Stimulated activated CD8-positive, alpha-beta memory T cell treated with anti-CD3 and anti-CD28 coated beads, Interleukin-4, amount 100 ng/mL, for 48 hours (primary cell): Measurements from ENCODE around the gene ELAPOR2.
"Not testable (repeated sequence)": the region's sequence is repeated elsewhere in the genome, so short reads cannot be mapped to it uniquely, and the experiment has no call there.

Source experiments
- DNase-seq: peaks from one replicate; pipeline ENCODE4 v3.0.0-alpha.2; 2020

The ELAPOR2 gene

GRCh38 chr7:87059525-87060287 lies at the start of gene ELAPOR2:
Gene ELAPOR2 (minus strand): TSS chr7:87059654. CDS start chr7:87059513, 141 bp downstream.
- DNase-seq, result peak; percentile 83

- DNase-seq, result no peak
These were observed 48.7 kb upstream of the ELAPOR2 start for GRCh38 chr7:87107949-87108776.

- DNase-seq, result no peak
These were observed 47.6 kb upstream of the ELAPOR2 start for GRCh38 chr7:87106974-87107612.

GRCh38 chr7:87105401-87105800 lies 45.9 kb upstream of the ELAPOR2 start:
- no peak for DNase-seq

- DNase-seq, result no peak
These were observed 40.9 kb upstream of the ELAPOR2 start for GRCh38 chr7:87100326-87100725.

- DNase-seq, result not testable (repeated sequence)
These were observed 37.9 kb upstream of the ELAPOR2 start for GRCh38 chr7:87097375-87097774.

GRCh38 chr7:87094322-87094721 lies 34.9 kb upstream of the ELAPOR2 start:
- no peak for DNase-seq

GRCh38 chr7:87092568-87093091 lies 33.2 kb upstream of the ELAPOR2 start:
- DNase-seq, result no peak

- no peak for DNase-seq
These were observed 32.1 kb upstream of the ELAPOR2 start for GRCh38 chr7:87091487-87092066.

GRCh38 chr7:87083865-87084519 lies 24.5 kb upstream of the ELAPOR2 start:
- DNase-seq, result no peak

- no peak for DNase-seq
These were observed 23.2 kb upstream of the ELAPOR2 start for GRCh38 chr7:87082675-87083074.

- DNase-seq, result no peak
These were observed 16.4 kb upstream of the ELAPOR2 start for GRCh38 chr7:87075671-87076404.

GRCh38 chr7:87067788-87068187 lies 8.3 kb upstream of the ELAPOR2 start:
- no peak for DNase-seq

- no peak for DNase-seq
These were observed 759 bp upstream of the ELAPOR2 start for GRCh38 chr7:87060288-87060537.

GRCh38 chr7:87058744-87059524 lies 520 bp downstream of the ELAPOR2 start:
- DNase-seq, result peak; percentile 33

- no peak for DNase-seq
These were observed 2.2 kb downstream of the ELAPOR2 start for GRCh38 chr7:87057210-87057609.

GRCh38 chr7:87056346-87056745 lies 3.1 kb downstream of the ELAPOR2 start:
- DNase-seq, result no peak

- DNase-seq, result no peak
These were observed 10.6 kb downstream of the ELAPOR2 start for GRCh38 chr7:87048839-87049238.

- DNase-seq, result no peak
These were observed 13.0 kb downstream of the ELAPOR2 start for GRCh38 chr7:87046456-87046855.

- DNase-seq, result not testable (repeated sequence)
These were observed 14.7 kb downstream of the ELAPOR2 start for GRCh38 chr7:87044713-87045112.

- not testable (repeated sequence) for DNase-seq
These were observed 17.9 kb downstream of the ELAPOR2 start for GRCh38 chr7:87041586-87041985.
